GM12873 (cell line): ENCODE data around the gene LIG3.

Source experiments
- CTCF ChIP-seq: IDR thresholded peaks from 2 replicates; pipeline ENCODE4 v1.5.1; 2012; ENCODE audit warnings: low read depth, mild to moderate bottlenecking, moderate library complexity, low read length, control low read depth; ENCODE audit not compliant: insufficient read depth; ENCODE audit errors: missing control alignments

The LIG3 gene

GRCh38 chr17:34980353-34980680 lies at the start of gene LIG3:
Gene LIG3, plus strand, starts transcription at chr17:34980512. Its CDS starts 2,494 bp downstream, at chr17:34983006.
- no peak for TF ChIP-seq CTCF

GRCh38 chr17:34958438-34958837 lies 21.9 kb upstream of the LIG3 start:
- TF ChIP-seq CTCF, result no peak

- no peak for TF ChIP-seq CTCF
Observed at GRCh38 chr17:34961093-34961911, 19.0 kb upstream of the LIG3 start, which contains the start of the genes CCT6B and ZNF830. Gene CCT6B, minus strand, starts transcription at chr17:34961460. Its CDS starts 67 bp downstream, at chr17:34961393. Gene ZNF830, plus strand, starts transcription at chr17:34961540. Its CDS starts 27 bp downstream, at chr17:34961567.

GRCh38 chr17:34974179-34974578 lies 6.1 kb upstream of the LIG3 start:
- no peak for TF ChIP-seq CTCF

- TF ChIP-seq CTCF, result no peak
Observed at GRCh38 chr17:34974794-34975785, 5.2 kb upstream of the LIG3 start.

- TF ChIP-seq CTCF, result no peak
Observed at GRCh38 chr17:34979153-34979552, 1.2 kb upstream of the LIG3 start.
